HEK293T (cell line): ENCODE measurements around the gene THEMIS.

Experiments used
- CTCF ChIA-PET: fragments of 350-600 bp; formaldehyde crosslinking; extraction: SDS; loops from one replicate; lab custom pipeline; 2021; ENCODE audit warnings: antibody characterized with exemption, inconsistent platforms; lab: Yijun Ruan, JAX
- POLR2A ChIA-PET: fragments of 350-600 bp; formaldehyde crosslinking; extraction: SDS; loops from one replicate; lab custom pipeline; 2020; ENCODE audit warnings: antibody characterized with exemption, inconsistent platforms; lab: Yijun Ruan, JAX
- DNase-seq: peaks from one replicate; pipeline ENCODE4 v3.0.0; 2012; ENCODE audit warnings: mixed read lengths; ENCODE audit errors: extremely low spot score
- ARNT ChIP-seq: fragments of 450-650 bp; IDR thresholded peaks from 2 replicates; pipeline ENCODE4 v1.6.1; 2017; ENCODE audit warnings: mild to moderate bottlenecking
- BHLHE40 ChIP-seq: fragments of 450-650 bp; IDR thresholded peaks from 2 replicates; pipeline ENCODE4 v1.6.1; 2016; ENCODE audit warnings: mild to moderate bottlenecking, moderate library complexity, borderline replicate concordance
- CTBP1 ChIP-seq: fragments of 450-650 bp; IDR thresholded peaks from 2 replicates; pipeline ENCODE4 v1.6.1; 2016; ENCODE audit warnings: borderline replicate concordance
- ELF4 ChIP-seq: fragments of 450-650 bp; IDR thresholded peaks from 2 replicates; pipeline ENCODE4 v1.6.1; 2017; ENCODE audit warnings: antibody characterized with exemption
- FOXA1 ChIP-seq: fragments of 450-650 bp; IDR thresholded peaks from 2 replicates; pipeline ENCODE4 v1.6.1; 2016; ENCODE audit warnings: mild to moderate bottlenecking
- FOXK2 ChIP-seq: fragments of 450-650 bp; IDR thresholded peaks from 2 replicates; pipeline ENCODE4 v1.6.1; 2016; ENCODE audit warnings: mild to moderate bottlenecking
- FOXM1 ChIP-seq: fragments of 450-650 bp; IDR thresholded peaks from 2 replicates; pipeline ENCODE4 v1.6.1; 2017; ENCODE audit warnings: mild to moderate bottlenecking, borderline replicate concordance
- HDGF ChIP-seq: fragments of 450-650 bp; IDR thresholded peaks from 2 replicates; pipeline ENCODE4 v1.6.1; 2017; ENCODE audit warnings: antibody characterized with exemption, borderline replicate concordance
- L3MBTL2 ChIP-seq: fragments of 450-650 bp; conservative IDR thresholded peaks from 2 replicates; pipeline ENCODE4 v1.6.1; 2016; ENCODE audit warnings: mild to moderate bottlenecking
- LEF1 ChIP-seq: fragments of 450-650 bp; IDR thresholded peaks from 2 replicates; pipeline ENCODE4 v1.6.1; 2017; ENCODE audit warnings: mild to moderate bottlenecking, borderline replicate concordance
- NFRKB ChIP-seq: fragments of 450-650 bp; IDR thresholded peaks from 2 replicates; pipeline ENCODE4 v1.6.1; 2016; ENCODE audit warnings: mild to moderate bottlenecking, moderate library complexity
- PKNOX1 ChIP-seq: fragments of 450-650 bp; IDR thresholded peaks from 2 replicates; pipeline ENCODE4 v1.6.1; 2016
- SP1 ChIP-seq: fragments of 450-650 bp; IDR thresholded peaks from 2 replicates; pipeline ENCODE4 v1.6.1; 2017
- SUZ12 ChIP-seq: fragments of 450-650 bp; IDR thresholded peaks from 2 replicates; pipeline ENCODE4 v1.6.1; 2016; ENCODE audit warnings: mild to moderate bottlenecking
- TARDBP ChIP-seq: fragments of 450-650 bp; IDR thresholded peaks from 2 replicates; pipeline ENCODE4 v1.6.1; 2016
- ZNF384 ChIP-seq: fragments of 450-650 bp; IDR thresholded peaks from 2 replicates; pipeline ENCODE4 v1.6.1; 2016

The THEMIS gene

GRCh38 chr6:127900935-127901334 is at the start of gene THEMIS:
THEMIS (minus strand) TSS chr6:127901058; CDS start chr6:127900932, 126 bp downstream.
- POLR2A ChIA-PET, result no interaction called here
- no peak for DNase-seq
- CTCF ChIA-PET, result no interaction called here
- no peak for TF ChIP-seq CTBP1
- no peak for TF ChIP-seq ELF4
- TF ChIP-seq FOXM1, result no peak
- TF ChIP-seq ZNF384, result no peak
- no peak for TF ChIP-seq PKNOX1
- no peak for TF ChIP-seq FOXK2
- TF ChIP-seq BHLHE40, result no peak
- TF ChIP-seq ARNT, result no peak
- no peak for TF ChIP-seq SP1
- no peak for TF ChIP-seq HDGF
- TF ChIP-seq NFRKB, result no peak
- no peak for TF ChIP-seq TARDBP
- TF ChIP-seq FOXA1, result no peak
- no peak for TF ChIP-seq L3MBTL2
- no peak for TF ChIP-seq LEF1

DNA sequence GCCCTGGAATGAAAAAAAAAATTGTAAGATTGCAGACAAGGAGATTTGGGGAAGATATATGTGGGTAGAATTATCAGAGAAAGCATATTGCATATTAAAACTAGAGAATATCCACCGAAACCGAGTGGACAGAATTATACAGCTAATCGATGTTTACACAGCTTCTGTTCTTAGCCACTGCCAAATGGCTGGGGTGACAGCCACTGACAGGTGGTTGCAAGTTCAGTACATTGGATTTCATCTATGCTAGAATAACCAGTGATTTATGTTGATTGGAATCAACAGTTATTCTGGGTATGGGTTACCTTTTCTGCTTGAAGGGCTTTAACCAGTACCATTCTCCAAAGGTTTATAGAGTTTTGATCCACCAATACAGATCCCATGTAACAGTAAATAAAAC is 48.4 kb upstream of the THEMIS start:
- no peak for TF ChIP-seq ARNT
- no peak for TF ChIP-seq LEF1
- TF ChIP-seq SUZ12, result no peak
- no peak for TF ChIP-seq FOXK2
- no peak for TF ChIP-seq HDGF
- TF ChIP-seq L3MBTL2, result no peak
- TF ChIP-seq TARDBP, result no peak
- ChIA-PET POLR2A (no interaction called here), CTCF (no interaction called here)
- DNase-seq, result no peak

DNA sequence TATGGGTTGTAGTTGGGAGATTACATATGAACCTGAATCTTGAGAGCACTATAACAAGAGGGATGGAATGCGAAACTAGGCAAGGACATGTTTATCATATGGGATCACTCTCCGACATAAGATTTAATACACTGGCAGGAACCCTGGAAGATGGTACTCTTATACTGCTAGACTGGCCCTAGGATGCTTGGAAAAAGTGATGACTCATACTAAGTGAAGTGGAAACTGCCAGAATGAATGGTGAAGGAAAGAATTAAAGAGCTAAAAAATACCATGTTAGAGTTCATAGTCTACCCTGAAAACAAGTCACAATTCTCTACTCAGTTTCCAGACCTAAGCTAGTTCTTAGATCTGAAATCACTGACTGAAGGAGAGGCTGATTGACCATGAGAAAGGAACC is 45.5 kb upstream of the THEMIS start:
- DNase-seq, result no peak
- POLR2A ChIA-PET, result interaction anchor here (0.7 kb wide), 1 partner anchor 10 kb away, joined by 3 read pairs; no protein-coding TSS in a partner anchor
- TF ChIP-seq CTBP1 (no peak), FOXA1 (no peak), TARDBP (no peak), SUZ12 (no peak), NFRKB (no peak), SP1 (no peak), BHLHE40 (no peak), ELF4 (no peak), ARNT (no peak), HDGF (no peak), FOXK2 (no peak), ZNF384 (no peak), FOXM1 (no peak), PKNOX1 (no peak), LEF1 (no peak), L3MBTL2 (no peak)
- CTCF ChIA-PET, result no interaction called here

DNA sequence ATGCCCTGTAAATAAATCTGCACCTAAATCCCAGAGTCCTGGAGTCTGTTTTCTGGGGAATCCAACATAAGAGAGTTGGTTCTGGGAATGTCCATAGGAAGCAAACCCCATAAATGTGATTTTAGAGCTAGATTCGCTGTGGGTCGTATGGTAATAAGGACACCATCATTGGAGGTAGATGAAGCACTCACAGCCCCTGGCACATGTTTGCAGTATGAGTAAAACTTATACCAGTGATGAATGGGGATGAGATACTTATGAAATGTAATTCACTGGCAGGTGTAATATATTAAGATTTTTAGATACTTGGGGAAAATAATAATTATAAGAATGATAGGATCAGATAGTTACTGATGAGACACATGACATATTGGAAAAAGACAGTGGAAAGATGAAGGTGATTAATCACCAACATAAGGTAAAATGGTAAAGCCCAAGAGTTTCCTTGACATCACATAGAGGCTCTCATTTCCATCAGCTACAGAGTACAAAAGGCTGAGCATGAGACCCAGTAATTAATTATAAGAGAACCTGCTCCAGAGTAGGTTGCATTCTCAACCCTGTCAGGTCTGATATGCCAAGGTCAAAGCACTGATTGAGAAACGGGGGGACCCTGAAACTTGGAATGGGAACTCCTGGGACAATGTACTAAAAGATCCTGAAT is 44.7 kb upstream of the THEMIS start:
- CTCF ChIA-PET, result no interaction called here

GRCh38 chr6:127941228-127941627 is 40.4 kb upstream of the THEMIS start:
- TF ChIP-seq LEF1, result no peak
- TF ChIP-seq HDGF, result no peak
- no peak for TF ChIP-seq ELF4
- no peak for TF ChIP-seq CTBP1
- TF ChIP-seq TARDBP, result no peak
- TF ChIP-seq ZNF384, result no peak
- TF ChIP-seq PKNOX1, result no peak
- no peak for TF ChIP-seq FOXA1
- TF ChIP-seq L3MBTL2, result no peak
- no peak for TF ChIP-seq SUZ12
- no peak for TF ChIP-seq FOXM1
- TF ChIP-seq ARNT, result no peak
- no peak for TF ChIP-seq SP1
- no peak for TF ChIP-seq NFRKB
- TF ChIP-seq BHLHE40, result no peak
- no peak for TF ChIP-seq FOXK2
- ChIA-PET CTCF (no interaction called here), POLR2A (no interaction called here)
- no peak for DNase-seq

More for the DNA sequence above, 44.7 kb upstream of the THEMIS start:
- POLR2A ChIA-PET, result no interaction called here
- no peak for TF ChIP-seq HDGF
- no peak for DNase-seq

DNA sequence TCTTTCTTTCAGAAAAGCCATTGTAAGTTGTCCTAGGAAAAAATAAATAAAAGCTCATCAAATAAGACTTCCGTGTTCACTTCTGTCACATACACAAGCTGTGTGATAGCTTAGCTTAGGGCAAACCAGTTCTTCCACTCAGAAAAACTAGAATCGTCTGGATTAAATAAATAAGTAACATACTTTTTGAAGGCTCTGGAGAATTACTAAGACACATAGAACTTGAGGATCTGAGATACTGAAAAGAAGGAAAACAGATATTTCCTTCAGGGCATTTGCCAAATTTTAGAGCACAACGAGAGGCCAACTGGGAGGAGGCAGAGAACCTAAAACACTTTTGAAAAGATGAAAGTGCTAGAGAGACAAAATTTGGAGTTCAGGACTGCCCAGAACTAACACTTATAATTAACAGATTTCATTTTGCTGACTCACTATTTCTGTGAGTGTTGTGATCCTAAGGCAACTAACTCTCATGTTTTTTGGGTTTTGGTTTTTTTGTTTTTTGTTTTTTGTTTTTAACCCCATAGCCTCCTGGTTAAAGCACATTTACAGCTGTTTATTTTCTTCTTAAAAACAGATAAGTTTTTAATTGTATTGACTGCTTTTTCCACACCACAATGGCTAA is 38.7 kb upstream of the THEMIS start:
- ChIA-PET CTCF (no interaction called here), POLR2A (no interaction called here)
- no peak for DNase-seq
- TF ChIP-seq SP1 (no peak), FOXK2 (no peak), SUZ12 (no peak), ZNF384 (no peak), FOXM1 (no peak), PKNOX1 (no peak), CTBP1 (no peak), TARDBP (no peak), L3MBTL2 (no peak), LEF1 (no peak)
